Pancreas (tissue), 10 donors: Measurements from ENCODE around the gene ZNF318. TPM values are rescaled to one million over a fixed set of nuclear protein-coding genes. Genes with fewer than 3 reads are reported as not detected.

Experiments used
- ATAC-seq, 4 donors: fragments of 200-7000 bp; cut with Tn5 transposase; one replicate each; pipeline versions ENCODE4 v1.8.0 to v1.9.1; 2020; ENCODE audit warnings: mild to moderate bottlenecking in 4 of 4, moderate library complexity in 4 of 4
- DNase-seq, 6 donors: peaks; one replicate each; pipeline ENCODE4 v3.0.0-alpha.2; 2020
- FAIRE-seq: peaks from 2 replicates; lab custom pipeline; 2012; peaks lifted over from hg19 to GRCh38; lab: Jason Lieb, UNC
- H3K27ac ChIP-seq, 4 donors: fragments of 200-600 bp; sonication (generic); 1 replicate in 3 of 4; 2 replicates in 1 of 4; pipeline versions ENCODE4 v1.5.0 to v1.8.0; 2020
- H3K27me3 ChIP-seq, 4 donors: fragments of 200-600 bp; one replicate each; pipeline ENCODE4 v1.8.0; 2021
- H3K36me3 ChIP-seq, 3 donors: fragments of 200-600 bp; sonication (generic) in 1 of 3; one replicate each; pipeline versions ENCODE4 v1.5.0 to v1.8.0; 2020 to 2021
- H3K4me1 ChIP-seq, 3 donors: fragments of 200-600 bp; one replicate each; pipeline ENCODE4 v1.8.0; 2021
- H3K4me3 ChIP-seq, 4 donors: fragments of 200-600 bp; sonication (generic) in 2 of 4; one replicate each; pipeline versions ENCODE4 v1.5.0 to v1.8.0; 2020 to 2021
- H3K9me3 ChIP-seq, 4 donors: fragments of 200-600 bp; one replicate each; pipeline ENCODE4 v1.8.0; 2021
- CTCF ChIP-seq, 4 donors: fragments of 200-600 bp; sonication (generic) in 3 of 4; IDR thresholded peaks; one replicate each; pipeline versions ENCODE4 v1.5.0 to v1.8.0; 2021; ENCODE audit warnings: antibody characterized with exemption in 4 of 4
- WGBS, 2 donors: extraction: QIAGEN DNeasy Blood & Tissue Kit; methylation state at CpG; one replicate each; pipeline ENCODE4 v1.1.7; 2013; 5-methylcytosine and 5-hydroxymethylcytosine counted together
- intact Hi-C, 3 donors: fragments of 100-400 bp; cut with DNase I; formaldehyde crosslinking; loops; one replicate each; pipeline versions ENCODE4 v1.11.1 to v1.14.2; 2022
- polyA plus RNA-seq, 2 donors: library from polyadenylated mRNA; stranded (reverse); fragments of 200-250 nt; gene quantifications; one replicate each; pipeline ENCODE4 v1.2.3, GENCODE V29; 2013
- total RNA-seq, 6 donors: library from RNA; stranded (reverse); fragmentation: NEBNext Ultra II Directional in 4 of 6; extraction: Animal tissue kit (Norgen Biotek cat#: 25700) in 4 of 6; gene quantifications; one replicate each; pipeline versions ENCODE4 v1.2.1 to v1.2.4, GENCODE V29; 2021 to 2023
- donor health status: healthy with polysubstance abuse.
- donor health status: DM: no; HTN: no; CAD: no; lungs with moderate emphysema.
- donor health status: DM: no; HTN: no; CAD: no.
- donor health status: control.
- donor health status: control.
- donor health status: Bipolar disorder and iron deficiency.
- donor health status: DM: yes; HTN: yes; CAD: no.
- donor health status: DM: no; HTN: no; CAD: no.
- donor health status: DM: no; HTN: no; CAD: no.
- donor health status: DM: yes; HTN: yes; CAD: no.

ZNF318 gene
- total and polyA plus RNA-seq, 8 donors: 6.2 to 13.0 (median 8.7) TPM

- TF ChIP-seq CTCF (IDR thresholded peaks at IDR 0.05): no peak
- intact Hi-C loops: no loop called here
- peaks cover 7 to 11% (median 10%) of the 10 kb centered on the region in 3 donors for H3K4me1 ChIP-seq
- H3K4me3 ChIP-seq: peak overlapping the region; percentile 42 to 87 (median 75)
- peak overlapping the region in 3 of 4 donors; percentile 43 to 76 (median 55) for H3K27ac ChIP-seq
- 1% methylated on average over 54 to 71 of the region's 71 CpGs for WGBS, 2 donors
- no peaks in the 10 kb centered on the region for H3K27me3 ChIP-seq
- no peaks in the 10 kb centered on the region for H3K9me3 ChIP-seq
- DNase-seq (peak; percentile 30 to 85 (median 50)), ATAC-seq (peak in 3 of 4 donors; percentile 21 to 27 (median 25)), FAIRE-seq (no peak)
- H3K36me3 ChIP-seq: peaks cover 0 to 12% (median 0%) of the 10 kb centered on the region in 3 donors
Measured at GRCh38 chr6:43368259-43369160, 937 bp downstream of the ZNF318 start.

DNA sequence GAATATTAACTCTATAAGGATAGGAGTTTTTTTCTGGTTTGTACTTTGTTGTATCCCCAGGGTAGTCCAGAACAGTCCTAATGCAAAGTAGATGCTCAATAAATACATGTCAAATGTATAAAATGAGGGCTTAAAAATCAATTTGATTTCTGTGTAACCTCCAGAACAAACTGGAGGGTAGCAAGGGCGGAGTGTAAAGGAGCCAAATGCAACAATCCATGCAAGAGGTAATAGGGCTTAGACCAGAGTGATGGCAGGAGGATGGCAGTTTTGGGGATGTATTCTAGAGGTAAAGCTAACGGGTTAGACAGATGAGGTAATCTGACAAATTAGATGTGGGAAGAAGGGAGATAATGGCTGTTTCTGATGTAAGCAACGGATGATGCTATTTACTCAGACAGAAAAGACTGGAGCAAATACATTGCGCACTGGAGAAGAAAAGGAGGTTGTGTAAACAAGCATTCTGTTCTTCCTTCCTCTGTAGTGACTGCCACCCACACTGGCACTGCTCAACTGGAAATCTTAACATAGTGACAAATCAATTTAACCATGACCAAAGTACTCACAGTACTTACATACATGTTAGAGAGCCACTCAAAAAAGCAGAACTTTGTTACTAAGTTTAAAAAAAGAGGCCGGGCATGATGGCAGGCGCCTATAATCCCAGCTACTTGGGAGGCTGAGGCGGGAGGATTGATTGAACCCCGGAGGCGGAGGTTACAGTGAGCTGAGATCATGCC is 2.0 kb downstream of the ZNF318 start:
- no peak overlapping the region for H3K27ac ChIP-seq
- no peaks in the 10 kb centered on the region for H3K27me3 ChIP-seq
- no peak for FAIRE-seq
- H3K9me3 ChIP-seq: no peaks in the 10 kb centered on the region
- peak overlapping the region in 2 of 4 donors; percentile 73 to 77 for H3K4me3 ChIP-seq
- H3K36me3 ChIP-seq: peaks cover 0 to 21% (median 0%) of the 10 kb centered on the region in 3 donors
- 84 to 85% methylated on average over 9 of the region's 9 CpGs for whole genome bisulfite sequencing, 2 donors
- no peak for DNase-seq
- intact Hi-C loops: no loop called here
- no peak for ATAC-seq
- TF ChIP-seq CTCF (IDR thresholded peaks at IDR 0.05): no peak
- peaks cover 7 to 11% (median 9%) of the 10 kb centered on the region in 3 donors for H3K4me1 ChIP-seq

GRCh38 chr6:43361269-43361668 is 8.2 kb downstream of the ZNF318 start:
- no peak for FAIRE-seq
- no peaks in the 10 kb centered on the region for H3K9me3 ChIP-seq
- 92 to 96% methylated on average over 2 of the region's 2 CpGs for WGBS, 2 donors
- intact Hi-C loops: no loop called here
- H3K36me3 ChIP-seq: peaks cover 0 to 43% (median 0%) of the 10 kb centered on the region in 3 donors
- no peak for ATAC-seq
- no peak for TF ChIP-seq CTCF (IDR thresholded peaks at IDR 0.05)
- no peak overlapping the region for H3K27ac ChIP-seq
- DNase-seq: no peak
- no peaks in the 10 kb centered on the region for H3K4me1 ChIP-seq
- H3K4me3 ChIP-seq: no peak overlapping the region
- H3K27me3 ChIP-seq: no peaks in the 10 kb centered on the region

DNA sequence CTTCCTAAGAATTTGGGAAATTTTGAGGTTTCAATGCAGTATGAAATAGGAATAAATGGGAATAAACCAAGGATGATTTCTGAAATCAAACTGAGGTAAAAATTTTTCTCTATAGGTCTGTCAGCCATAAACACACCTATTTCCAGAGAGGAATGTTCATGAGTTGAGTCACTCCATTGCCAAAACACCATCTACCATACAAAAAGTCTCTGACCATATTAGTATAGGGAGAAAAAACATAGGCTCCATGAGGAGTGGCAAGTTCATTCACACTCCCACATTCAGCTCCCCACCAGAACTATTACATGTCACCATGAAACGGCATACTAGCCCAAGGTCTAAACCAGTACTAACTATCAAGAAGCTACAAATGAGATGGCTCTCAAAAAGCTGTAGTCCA is 9.6 kb downstream of the ZNF318 start:
- no peak for ATAC-seq
- FAIRE-seq: no peak
- H3K36me3 ChIP-seq: peaks cover 0 to 52% (median 7%) of the 10 kb centered on the region in 3 donors

More for the DNA sequence above, 9.6 kb downstream of the ZNF318 start:
- intact Hi-C loops: loop anchor here in 1 of 3 donors (5.0 kb wide), 1 partner anchor 98 kb away; no protein-coding TSS in a partner anchor
- Histone ChIP-seq H3K4me3 (no peak overlapping the region), H3K9me3 (no peaks in the 10 kb centered on the region), H3K27ac (no peak overlapping the region), H3K27me3 (no peaks in the 10 kb centered on the region), H3K4me1 (no peaks in the 10 kb centered on the region)
- no peak for DNase-seq
- 81 to 96% methylated on average over 1 of the region's 1 CpG for WGBS, 2 donors
- TF ChIP-seq CTCF (IDR thresholded peaks at IDR 0.05): no peak
